HG03460 (cell line): Measurements from ENCODE around the gene TSPAN31.
"Not testable (repeated sequence)": the region's sequence is repeated elsewhere in the genome, so short reads cannot be mapped to it uniquely, and the experiment has no call there.

Experiments used
- ATAC-seq: cut with Tn5 transposase; IDR thresholded peaks from one replicate; pipeline ENCODE4 v1.9.1; 2021; ENCODE audit not compliant: unreplicated experiment

TSPAN31 gene

DNA sequence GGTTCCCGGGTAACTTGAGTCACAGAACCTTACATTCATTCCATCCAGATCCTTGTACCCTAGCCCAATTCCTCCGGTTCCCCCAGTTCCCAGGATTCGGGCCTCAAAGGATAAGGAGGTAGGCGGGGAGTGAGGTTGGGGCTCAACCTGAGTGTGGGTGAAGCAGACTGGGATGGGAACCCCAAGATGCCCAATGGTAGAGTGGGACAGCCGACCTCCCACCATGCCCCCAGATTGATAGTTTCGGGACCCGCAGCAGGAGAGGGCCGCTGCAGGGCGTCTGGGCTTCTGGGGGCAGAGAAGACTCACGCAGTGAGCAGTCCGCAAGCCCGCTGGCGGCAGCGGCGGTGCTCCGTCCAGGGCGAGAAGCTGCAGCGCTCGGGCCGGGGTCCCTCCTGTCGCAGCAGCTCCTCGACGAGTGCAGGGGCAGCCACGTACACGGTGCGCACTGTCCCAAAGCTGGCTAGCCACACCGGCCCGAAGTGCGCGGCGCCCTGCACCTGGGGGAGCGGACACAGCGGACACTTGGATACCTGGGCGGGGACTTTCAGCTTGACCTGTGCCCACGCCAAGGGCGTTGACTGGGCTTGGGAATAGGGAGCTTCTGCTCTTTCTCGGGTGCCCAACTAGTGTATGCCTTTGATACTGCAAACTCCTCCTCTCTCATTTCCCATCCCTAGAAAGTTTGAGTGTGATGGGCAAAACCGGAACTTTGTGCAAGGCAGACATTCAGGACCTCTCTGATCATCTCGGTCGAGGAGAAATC, 21.0 kb downstream of the TSPAN31 start:
- no peak for ATAC-seq

DNA sequence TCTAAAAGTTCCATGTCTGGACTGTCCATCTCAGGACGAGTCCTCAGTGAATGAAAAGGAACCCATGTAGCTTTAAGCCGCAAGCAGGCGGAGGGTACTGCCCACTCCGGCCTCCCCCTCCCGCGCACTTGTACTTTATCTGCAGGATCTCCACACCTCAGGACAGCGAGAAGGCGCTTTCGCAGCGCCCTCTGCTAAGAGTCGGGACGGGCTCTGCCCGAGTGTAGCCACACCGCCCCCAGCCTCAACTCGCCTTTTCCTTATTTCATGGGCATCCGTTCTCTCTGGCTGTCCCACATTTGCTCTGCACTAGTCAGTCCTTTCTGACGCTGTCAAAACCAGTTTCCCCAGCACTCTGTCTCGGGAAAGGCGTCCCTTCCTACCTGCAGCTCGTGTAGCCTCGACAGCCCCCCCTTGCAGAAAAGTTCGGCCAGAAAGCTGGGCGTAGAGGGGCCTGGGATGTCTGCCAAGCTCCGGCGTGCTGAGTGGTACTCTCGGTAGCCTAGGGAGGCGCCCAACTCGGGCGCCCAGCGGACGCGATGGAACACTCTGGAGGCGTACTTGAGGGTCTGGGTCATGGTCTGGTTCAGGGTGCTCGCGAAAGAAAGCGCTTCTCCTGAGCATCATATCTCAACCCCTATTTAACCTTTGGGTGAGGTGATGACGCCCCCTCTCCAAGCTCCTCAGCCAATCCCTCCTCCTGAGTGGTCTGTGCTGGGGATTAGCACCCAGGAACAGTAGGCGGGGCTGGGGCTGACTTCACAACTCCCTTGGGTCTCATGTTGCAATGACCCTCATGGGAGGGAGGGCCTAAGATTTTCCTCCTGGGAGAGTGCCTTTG, 21.8 kb downstream of the TSPAN31 start, which contains the start of gene CYP27B1:
Gene CYP27B1 (minus strand): TSS at position 615 of the 841 bp plus-strand sequence. CDS start 37 bp downstream, at position 578.
- no peak for ATAC-seq

DNA sequence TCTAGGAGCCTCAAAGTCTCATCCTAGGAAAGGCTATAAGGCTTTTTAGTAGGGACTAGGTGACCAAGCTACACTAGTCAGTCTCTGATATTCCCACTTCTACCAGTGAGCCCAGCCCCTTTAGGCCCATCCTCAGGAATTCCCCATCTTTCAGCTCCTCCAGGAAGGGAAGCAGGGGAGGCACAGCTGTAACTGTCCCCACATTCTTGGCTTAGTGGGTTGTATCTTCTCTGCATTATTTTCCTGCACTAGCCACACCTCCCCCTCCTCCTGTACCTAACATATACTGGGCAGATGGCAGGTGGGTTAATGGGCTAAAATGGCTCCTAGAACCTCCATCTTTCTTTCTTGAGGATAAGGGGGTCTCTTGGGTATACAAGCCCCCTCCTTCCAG, 22.5 kb downstream of the TSPAN31 start:
- no peak for ATAC-seq

DNA sequence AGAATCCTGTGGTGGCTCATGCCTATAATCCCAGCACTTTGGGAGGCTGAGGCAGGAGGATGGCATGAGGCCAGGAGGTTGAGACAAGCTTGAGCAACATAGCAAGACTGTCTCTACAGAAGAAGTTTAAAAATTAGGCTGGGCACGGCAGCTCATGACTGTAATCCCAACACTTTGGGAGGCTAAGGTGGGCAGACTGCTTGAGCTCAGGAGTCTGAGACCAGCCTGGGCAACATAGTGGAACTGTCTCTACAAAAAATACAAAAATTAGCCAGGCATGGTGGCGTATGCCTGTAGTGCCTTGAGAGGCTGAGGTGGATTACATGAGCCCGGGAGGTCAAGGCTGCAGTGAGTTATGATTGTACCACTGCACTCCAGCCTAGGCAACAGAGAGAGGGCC, 23.0 kb downstream of the TSPAN31 start:
- ATAC-seq, result no peak

DNA sequence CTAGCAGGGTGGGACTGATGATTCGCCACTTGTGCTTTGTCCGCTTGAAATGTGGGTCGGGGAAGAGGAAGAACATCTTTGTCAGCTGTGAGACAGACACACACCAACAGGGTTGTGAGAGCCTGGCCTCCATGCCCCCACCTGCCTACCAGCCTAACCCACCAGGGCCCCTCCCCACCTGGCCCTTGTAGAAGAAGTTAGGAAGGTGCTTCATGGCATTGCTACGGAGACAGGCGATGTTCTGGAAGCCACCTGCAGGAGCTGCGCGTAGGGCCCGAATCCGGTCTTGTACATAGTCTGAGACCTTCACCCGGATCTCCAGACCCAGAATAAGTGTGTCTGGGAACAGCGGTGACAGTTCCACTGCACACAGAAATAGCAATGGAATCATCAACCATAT, 24.8 kb downstream of the TSPAN31 start:
- ATAC-seq, result no peak

DNA sequence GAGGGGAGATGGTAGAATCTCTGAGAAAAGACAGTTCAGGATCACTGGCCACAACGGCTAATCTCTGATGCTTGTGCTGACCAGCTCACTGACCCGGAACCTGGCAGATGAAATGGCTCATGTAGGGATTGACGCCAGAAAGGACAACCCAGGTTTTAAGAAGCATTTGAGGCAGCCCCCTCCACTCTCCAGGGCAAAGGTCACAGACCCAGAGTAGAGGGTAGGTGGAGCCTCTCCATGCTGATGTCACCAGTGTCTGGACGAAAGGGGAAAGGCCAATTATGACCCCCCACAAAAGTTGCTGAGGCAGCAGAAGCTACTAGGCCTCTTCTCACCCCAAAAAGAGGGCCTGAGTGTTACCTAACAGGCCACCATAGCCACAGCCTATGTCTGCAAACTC, 25.9 kb downstream of the TSPAN31 start:
- no peak for ATAC-seq

DNA sequence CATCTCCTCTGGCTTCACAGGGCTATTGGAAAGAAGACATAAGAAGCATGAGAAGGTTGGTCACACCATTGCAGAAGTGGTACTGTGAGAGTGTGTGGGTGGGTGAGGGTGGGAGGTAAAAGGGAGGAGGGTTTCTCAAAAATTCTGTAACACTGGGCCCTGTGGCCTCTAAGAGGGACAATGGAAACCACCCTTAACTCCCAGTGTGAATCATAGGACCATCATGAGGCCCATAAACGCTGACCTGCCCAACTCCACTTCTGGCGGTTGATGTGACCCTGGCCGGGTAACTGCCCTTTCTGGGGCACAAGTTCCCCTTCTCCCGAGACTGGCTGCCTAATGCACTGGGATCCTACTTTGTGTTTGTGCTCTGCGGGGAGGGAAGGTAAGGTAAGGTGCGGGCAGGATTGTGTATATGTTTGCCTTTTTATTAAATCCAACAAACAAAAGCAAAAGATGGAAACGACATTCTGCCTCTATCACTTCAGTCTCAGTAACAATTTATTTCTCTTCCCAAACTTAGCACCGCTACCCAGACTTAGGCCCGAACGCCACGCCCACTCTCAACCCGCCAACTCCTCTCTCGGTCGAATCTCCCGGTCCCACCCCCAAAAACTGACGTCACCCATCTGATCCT, 26.5 kb downstream of the TSPAN31 start:
- ATAC-seq, result peak; percentile 75

DNA sequence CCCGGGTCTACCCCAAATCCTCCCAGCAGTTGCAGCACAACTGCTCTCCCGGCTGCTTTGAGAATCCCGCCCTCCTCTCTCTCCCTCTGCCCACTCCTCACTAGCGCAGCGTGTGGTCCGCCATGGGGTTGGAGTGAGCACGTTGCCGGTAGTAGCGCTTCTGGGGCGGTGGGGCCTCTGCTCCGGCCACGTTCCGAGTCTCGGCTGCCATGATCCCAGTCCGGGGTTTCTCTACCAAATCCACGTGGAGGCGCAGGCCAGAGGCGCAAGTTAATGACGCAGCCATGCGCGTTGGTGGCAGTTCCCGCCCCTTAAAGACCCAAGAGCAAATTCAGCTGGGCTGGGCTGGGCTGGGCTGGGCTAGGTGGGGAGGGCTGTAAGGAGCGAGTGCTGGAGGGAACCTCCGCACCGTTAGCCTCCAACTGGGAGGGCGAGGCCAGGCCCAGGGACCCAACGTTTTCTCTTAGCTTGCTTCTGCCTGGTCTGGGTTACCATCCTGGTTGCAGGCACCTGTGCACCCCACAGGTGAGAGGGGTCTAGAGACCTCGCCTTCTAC, 27.1 kb downstream of the TSPAN31 start, which contains the start of gene METTL1:
Gene METTL1 (minus strand): TSS at position 233 of the 556 bp plus-strand sequence. CDS start 22 bp downstream, at position 211.
- ATAC-seq, result peak; percentile 77

DNA sequence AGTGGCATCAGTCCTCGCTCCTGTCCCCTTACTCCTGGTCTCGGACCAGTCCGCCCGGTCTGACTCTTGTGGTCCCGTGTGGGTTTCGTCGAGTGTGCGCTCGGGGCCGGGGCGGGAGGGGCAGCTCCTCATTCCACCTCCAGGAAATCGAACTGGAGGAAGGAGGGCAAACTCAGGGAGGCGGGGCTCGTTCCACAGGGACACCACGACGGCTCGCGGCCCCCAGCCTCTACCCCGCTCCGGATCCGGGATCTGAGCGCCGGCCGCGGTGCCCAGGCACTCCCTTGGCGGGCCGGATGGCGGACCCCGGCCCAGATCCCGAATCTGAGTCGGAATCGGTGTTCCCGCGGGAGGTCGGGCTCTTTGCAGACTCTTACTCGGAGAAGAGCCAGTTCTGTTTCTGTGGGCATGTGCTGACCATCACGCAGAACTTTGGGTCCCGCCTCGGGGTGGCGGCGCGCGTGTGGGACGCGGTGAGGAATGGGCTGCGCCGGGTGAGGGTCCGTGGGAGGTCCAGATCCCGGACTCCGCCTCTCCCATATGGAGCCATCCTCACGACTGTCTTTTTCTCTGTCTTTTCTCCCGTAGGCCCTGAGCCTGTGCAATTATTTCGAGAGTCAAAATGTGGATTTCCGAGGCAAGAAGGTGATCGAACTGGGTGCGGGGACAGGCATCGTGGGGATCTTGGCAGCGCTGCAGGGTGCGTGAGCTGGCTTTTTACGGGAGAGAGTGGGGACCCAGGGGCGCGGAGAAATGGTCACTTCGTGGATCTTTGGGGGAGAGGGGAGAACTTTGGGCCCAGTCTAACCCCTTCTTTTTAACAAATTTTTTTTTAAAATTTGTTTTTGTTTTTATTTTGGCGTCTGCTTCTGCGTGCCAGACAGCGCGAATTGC, 27.8 kb downstream of the TSPAN31 start, which contains the start of gene EEF1AKMT3:
Gene EEF1AKMT3 (plus strand): TSS at position 186 of the 894 bp plus-strand sequence. CDS start 111 bp downstream, at position 297.
- ATAC-seq, result peak; percentile 37

DNA sequence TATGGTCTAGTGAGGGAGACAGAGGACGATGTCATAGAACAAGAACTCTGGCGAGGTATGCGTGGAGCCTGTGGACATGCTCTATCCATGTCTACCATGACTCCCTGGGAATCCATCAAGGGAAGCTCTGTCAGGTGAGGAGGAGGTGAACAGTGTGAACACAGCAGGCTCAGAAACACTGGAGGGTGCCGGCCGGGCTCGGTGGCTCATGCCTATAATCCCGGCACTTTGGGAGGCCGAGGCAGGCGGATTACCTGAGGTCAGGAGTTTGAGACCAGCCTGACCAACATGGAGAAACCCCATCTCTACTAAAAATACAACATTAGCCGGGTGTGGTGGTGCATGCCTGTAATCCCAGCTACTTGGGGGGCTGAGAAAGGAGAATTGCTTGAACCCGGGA, 29.8 kb downstream of the TSPAN31 start:
- not testable (repeated sequence) for ATAC-seq

DNA sequence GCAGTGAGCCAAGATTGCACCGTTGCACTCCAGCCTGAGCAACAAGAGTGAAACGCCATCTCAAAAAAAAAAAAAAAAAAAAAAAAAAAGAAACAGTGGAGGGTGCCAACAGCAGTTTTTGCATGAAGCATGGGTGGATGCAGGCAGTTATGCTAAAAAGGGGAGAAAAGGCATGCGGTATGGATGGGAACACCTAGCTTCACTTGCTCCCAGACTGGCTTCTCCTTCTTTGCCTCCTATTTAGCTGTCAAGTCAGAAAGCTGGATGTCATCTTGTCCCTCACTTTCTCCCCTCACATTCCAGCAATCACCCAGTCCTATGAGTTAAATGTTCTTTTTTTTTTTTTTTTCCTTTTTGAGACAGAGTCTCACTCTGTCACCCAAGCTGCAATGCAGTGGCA, 30.2 kb downstream of the TSPAN31 start:
- ATAC-seq, result no peak

DNA sequence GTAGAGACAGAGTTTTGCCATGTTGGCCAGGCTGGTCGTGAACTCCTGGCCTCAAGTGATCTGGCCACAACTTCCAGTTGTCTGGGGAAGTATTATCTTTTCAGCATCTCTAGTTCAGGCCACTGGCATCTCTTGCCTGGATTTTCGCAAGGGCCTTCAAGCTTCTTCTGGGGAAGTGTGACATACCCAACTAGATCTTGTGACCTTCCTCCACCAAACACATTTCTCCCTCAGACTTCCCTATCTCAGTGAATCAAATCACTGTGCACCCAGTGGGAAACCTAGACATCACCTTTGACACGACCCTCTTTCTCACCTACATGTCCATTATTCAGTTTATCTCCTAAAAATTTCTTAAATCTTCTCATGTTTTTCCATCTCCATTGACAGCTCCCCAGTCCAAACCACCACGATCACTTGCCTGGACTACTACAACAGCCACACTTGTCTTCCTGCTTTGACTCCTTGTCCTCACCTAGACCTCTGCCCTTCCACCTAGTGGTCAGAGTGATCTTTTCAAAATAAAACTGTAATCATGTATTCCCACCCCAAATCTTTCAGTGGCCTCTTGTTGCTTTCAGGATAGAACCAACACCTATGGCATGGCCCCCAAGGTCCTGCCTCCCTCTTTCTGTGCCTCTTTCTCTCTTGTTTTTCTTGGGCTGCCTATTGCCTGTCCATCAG, 30.9 kb downstream of the TSPAN31 start:
- ATAC-seq, result no peak

DNA sequence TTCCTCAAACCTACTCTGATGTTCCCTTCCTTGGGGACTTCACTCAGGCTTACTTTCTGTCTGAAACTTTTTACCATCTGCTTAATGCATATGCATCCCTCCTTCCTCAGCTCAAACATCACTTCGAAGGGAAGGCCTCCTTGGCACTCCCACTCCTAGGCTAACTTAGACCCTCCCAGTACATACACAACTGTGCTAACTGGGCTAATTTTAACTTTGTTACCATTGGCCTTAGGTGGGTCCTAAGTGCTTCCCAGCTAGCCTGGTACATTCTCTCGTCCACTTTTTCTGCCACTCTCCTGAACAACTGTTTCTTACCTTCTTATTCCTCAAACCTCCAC, 31.4 kb downstream of the TSPAN31 start:
- no peak for ATAC-seq

DNA sequence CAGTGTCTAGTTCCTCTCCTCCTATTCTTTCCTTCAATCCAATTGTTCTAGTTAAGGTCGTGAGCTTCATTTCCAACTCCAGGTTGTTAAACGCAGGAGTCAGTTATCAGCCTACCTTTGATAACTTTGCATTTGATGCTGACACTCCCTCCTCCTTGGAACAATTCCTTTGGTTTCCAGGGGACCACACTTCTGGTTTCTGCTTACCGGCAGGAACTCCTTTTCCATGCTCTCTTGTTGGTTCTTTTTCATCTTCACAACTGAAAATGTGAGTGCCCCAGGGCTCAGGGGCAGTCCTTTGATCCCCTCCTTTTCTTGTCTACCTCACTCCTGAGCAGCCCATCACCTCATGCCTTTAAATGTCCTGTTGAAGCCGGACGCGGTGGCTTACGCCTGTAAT, 32.5 kb downstream of the TSPAN31 start:
- ATAC-seq, result no peak

DNA sequence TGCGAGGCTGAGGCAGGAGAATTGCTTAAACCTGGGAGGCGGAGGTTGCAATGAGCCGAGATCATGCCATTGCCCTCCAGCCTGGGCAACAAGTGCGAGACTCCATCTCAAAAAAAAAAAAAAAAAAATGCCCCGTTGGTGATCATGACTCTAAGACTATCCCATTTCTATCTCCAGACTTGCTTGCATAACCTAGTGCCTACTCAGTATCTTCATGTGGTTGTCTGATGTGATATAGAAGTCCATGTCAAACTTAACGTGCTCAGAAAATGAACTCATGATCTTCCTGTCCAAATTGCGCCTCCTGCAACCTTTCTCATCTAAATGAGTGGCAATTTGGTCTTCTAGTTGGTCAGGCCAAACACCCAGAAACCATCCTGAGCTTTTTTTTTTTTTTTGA, 33.1 kb downstream of the TSPAN31 start:
- ATAC-seq, result no peak

DNA sequence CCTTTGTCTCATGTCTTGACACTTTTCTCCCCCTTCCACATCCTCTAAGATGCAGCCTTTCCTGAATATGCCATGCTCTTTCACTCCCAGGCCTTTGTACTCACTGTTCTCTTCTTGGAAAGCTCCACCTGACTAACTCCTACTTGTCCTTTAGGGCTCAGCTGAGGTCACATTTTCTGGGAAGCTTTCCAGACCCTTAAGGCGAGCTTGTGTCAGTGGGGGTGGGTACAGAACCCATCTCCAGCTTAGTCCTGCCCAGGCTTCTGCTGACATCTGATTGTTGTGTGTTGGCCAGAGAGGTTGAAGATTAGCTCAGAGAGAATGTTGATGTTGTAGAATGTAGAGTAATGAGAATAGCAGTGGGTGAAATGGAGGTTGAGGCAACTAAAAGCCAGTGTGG, 34.9 kb downstream of the TSPAN31 start:
- no peak for ATAC-seq

DNA sequence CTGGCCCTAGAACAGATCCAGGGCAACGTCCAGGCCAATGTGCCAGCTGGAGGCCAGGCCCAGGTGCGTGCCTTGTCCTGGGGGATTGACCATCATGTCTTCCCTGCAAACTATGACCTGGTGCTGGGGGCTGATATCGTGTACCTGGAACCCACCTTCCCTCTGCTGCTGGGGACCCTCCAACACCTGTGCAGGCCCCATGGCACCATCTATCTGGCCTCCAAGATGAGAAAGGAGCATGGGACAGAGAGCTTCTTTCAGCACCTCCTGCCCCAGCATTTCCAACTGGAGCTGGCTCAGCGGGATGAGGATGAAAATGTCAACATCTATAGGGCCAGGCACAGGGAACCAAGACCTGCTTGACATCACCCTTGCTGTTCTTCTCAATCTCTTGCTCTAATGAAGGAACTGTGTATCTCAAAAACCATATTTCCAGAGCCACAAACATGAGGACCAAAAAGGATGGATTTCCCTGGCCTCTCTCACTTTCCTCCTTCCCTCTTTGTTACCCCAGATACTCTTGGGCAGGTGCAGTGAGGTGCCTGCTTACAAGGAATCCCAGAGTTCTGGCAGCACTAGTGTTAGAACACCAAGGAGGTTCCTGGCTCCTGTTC, 35.6 kb downstream of the TSPAN31 start:
- no peak for ATAC-seq

DNA sequence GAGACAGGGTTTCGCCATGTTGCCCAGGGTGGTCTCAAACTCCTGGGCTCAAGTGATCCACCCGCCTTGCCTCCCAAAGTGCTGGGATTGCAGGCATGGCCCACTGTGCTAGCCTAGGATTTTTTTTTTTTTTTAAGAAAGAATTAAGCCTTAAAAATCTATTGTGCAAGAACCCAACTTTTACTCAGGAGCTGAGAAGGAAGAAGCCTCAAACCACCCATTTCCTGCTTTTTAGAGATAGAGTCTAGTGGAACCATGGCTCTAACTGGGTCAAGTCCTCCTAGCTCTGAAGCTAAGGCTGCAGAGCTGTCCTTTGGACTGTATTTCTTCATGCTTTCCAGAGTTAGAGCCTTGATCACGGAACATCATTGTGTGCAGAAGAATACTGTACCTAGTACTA, 36.4 kb downstream of the TSPAN31 start:
- ATAC-seq, result no peak

DNA sequence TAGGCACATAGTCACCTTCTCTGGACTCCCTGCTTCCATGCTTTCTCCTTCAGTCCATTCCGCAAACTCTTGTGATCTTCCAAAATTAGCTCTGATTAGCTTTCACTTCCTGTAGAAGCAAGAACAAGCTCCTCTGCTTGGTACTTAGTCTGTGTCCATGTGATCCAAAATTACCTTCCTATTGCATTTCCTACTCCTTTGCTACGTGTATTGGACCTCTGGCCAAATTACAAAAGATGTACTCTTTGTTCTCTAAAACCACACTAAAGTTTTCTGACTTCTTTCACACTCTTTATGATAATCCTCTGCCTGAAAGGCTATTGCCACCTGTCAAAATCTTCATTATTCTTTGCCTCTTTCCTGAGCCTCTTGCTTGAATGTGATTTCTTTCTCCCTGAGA, 37.0 kb downstream of the TSPAN31 start:
- ATAC-seq, result no peak
